ENCODE results near the gene FHL3. TPM values are rescaled to one million over a fixed set of nuclear protein-coding genes. Genes with fewer than 3 reads are reported as not detected.
"Not testable (repeated sequence)": the region's sequence is repeated elsewhere in the genome, so short reads cannot be mapped to it uniquely, and the experiment has no call there.

The FHL3 gene
- total RNA-seq, 4 donors from 2014 or later: 20.1 to 25.8 (median 21.9) TPM

GRCh38 chr1:38038861-38039260, 33.5 kb upstream of the FHL3 start:
- intact Hi-C loops (cut with DNase I; ENCODE audit: low total_unique reads): loop anchor here (10.0 kb wide), 1 partner anchor 776 kb away; no protein-coding TSS in a partner anchor
- no peak for TF ChIP-seq POLR2A (IDR thresholded peaks at IDR 0.05)
- TF ChIP-seq, protein P1, sequence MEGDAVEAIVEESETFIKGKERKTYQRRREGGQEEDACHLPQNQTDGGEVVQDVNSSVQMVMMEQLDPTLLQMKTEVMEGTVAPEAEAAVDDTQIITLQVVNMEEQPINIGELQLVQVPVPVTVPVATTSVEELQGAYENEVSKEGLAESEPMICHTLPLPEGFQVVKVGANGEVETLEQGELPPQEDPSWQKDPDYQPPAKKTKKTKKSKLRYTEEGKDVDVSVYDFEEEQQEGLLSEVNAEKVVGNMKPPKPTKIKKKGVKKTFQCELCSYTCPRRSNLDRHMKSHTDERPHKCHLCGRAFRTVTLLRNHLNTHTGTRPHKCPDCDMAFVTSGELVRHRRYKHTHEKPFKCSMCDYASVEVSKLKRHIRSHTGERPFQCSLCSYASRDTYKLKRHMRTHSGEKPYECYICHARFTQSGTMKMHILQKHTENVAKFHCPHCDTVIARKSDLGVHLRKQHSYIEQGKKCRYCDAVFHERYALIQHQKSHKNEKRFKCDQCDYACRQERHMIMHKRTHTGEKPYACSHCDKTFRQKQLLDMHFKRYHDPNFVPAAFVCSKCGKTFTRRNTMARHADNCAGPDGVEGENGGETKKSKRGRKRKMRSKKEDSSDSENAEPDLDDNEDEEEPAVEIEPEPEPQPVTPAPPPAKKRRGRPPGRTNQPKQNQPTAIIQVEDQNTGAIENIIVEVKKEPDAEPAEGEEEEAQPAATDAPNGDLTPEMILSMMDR (IDR thresholded peaks at IDR 0.05): no peak
- 28 to 48% methylated on average over 10 of the region's 10 CpGs for WGBS, 2 donors
- no peak overlapping the region for H3K4me3 ChIP-seq (ENCODE audit: low read depth, poor library complexity, severe bottlenecking)
- DNase-seq (ENCODE audit: low spot score in 2 of 2): no peak

- DNase-seq (ENCODE audit: low spot score in 2 of 2): no peak
- no peak overlapping the region for H3K4me3 ChIP-seq (ENCODE audit: low read depth, poor library complexity, severe bottlenecking)
- 37 to 48% methylated on average over 5 of the region's 5 CpGs for WGBS, 2 donors
- TF ChIP-seq, protein P1 (IDR thresholded peaks at IDR 0.05): no peak
- intact Hi-C loops (cut with DNase I; ENCODE audit: low total_unique reads): loop anchor here (10.0 kb wide), 1 partner anchor 777 kb away; no protein-coding TSS in a partner anchor
Measured at GRCh38 chr1:38037221-38037939, 32.1 kb upstream of the FHL3 start.

GRCh38 chr1:38034871-38035270, 29.6 kb upstream of the FHL3 start:
- 85 to 93% methylated on average over 9 to 10 of the region's 13 CpGs for WGBS, 2 donors
- DNase-seq (ENCODE audit: low spot score in 2 of 2): no peak
- no peak overlapping the region for H3K4me3 ChIP-seq (ENCODE audit: low read depth, poor library complexity, severe bottlenecking)
- intact Hi-C loops (cut with DNase I; ENCODE audit: low total_unique reads): loop anchor here (10.0 kb wide), 1 partner anchor 780 kb away; no protein-coding TSS in a partner anchor
- TF ChIP-seq, protein P1 (IDR thresholded peaks at IDR 0.05): no peak
- no peak for TF ChIP-seq POLR2A (IDR thresholded peaks at IDR 0.05)

DNA sequence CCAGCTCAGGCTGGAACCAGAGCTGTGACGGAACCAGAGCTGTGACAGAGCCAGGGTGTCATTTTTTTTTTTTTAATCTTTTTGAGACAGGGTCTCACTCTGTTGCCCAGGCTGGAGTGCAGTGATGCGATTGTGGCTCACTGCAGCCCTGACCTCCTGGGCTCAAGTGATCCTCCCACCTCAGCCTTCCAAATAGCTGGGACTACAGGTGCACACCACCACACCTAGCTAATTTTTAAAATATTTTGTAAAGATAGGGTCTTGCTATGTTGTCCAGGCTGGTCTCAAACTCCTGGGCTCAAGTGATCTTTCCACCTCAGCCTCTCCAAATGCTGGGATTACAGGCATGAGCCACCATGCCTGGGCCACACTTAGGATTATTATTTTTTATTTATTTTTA, 27.7 kb upstream of the FHL3 start:
- DNase-seq (ENCODE audit: low spot score in 2 of 2): not testable (repeated sequence)
- 94% methylated on average over 2 of the region's 2 CpGs for WGBS, 2 donors
- intact Hi-C loops (cut with DNase I; ENCODE audit: low total_unique reads): loop anchor here (10.0 kb wide), 1 partner anchor 782 kb away; no protein-coding TSS in a partner anchor

GRCh38 chr1:38031513-38031866, 26.2 kb upstream of the FHL3 start:
- intact Hi-C loops (cut with DNase I; ENCODE audit: low total_unique reads): loop anchor here (10.0 kb wide), 1 partner anchor 783 kb away; no protein-coding TSS in a partner anchor
- TF ChIP-seq, protein P1 (IDR thresholded peaks at IDR 0.05): no peak
- no peak for TF ChIP-seq POLR2A (IDR thresholded peaks at IDR 0.05)
- no peak for DNase-seq (ENCODE audit: low spot score in 2 of 2)
- no peak overlapping the region for H3K4me3 ChIP-seq (ENCODE audit: low read depth, poor library complexity, severe bottlenecking)
- WGBS, 2 donors: 55 to 57% methylated on average over 4 of the region's 4 CpGs

More for the DNA sequence above, 27.7 kb upstream of the FHL3 start:
- H3K4me3 ChIP-seq (ENCODE audit: low read depth, poor library complexity, severe bottlenecking): not testable (repeated sequence)

DNA sequence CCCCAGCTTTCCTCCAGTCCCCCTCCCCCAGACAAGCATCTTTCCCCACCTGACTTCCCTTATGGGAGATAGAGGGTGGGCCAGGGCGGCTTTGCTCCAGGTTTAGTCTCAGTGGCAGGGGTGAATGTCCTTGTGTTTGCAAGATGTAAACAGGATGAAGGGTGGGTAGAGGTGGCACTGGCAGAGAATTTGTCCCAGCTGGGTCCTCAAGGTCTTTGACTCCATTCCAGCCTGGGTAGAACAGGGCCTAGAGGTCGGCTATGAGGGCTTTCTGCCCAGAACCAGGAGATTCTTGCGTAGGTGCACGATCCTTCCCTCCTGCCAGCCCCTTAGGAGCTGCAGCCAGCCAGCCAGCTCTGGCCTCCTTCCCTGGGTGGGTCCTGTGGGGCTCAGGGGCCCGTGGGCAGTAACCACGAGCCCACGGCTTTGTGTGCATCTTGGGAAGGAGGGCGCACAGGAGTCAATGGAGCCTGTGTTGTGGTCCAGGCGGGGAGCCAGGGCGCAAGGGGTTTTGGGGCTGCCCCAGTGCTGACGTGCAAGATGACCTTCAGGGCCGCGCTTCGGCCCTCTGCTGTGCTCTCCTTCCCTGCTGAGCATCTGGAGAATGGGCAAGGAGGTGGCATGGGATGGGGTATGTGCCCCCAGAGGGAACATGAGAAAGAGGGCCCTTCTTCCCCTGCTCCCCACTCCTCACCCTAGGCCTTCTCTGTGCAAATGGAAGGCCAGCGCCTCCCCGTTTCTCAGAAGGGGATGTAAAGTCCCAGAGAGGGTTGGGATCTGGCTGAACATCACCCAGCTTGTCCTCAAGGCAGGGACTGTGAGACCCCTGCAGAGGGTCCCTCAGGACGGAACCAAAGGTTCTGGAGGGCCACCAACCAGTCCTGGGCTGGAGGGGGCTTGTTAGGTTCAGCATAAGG, 25.5 kb upstream of the FHL3 start:
- no peak overlapping the region for H3K4me3 ChIP-seq (ENCODE audit: low read depth, poor library complexity, severe bottlenecking)
- DNase-seq (ENCODE audit: low spot score in 2 of 2): no peak
- TF ChIP-seq, protein P1 (IDR thresholded peaks at IDR 0.05): no peak
- no peak for TF ChIP-seq POLR2A (IDR thresholded peaks at IDR 0.05)
- 54 to 57% methylated on average over 12 to 17 of the region's 17 CpGs for WGBS, 2 donors
- intact Hi-C loops (cut with DNase I; ENCODE audit: low total_unique reads): loop anchor here (10.0 kb wide), 1 partner anchor 784 kb away; no protein-coding TSS in a partner anchor
